Suppressor macrophage treated with lipopolysaccharide for 4 hours (primary cell): Measurements from ENCODE around the gene PALM.
"Not testable (repeated sequence)": the region's sequence is repeated elsewhere in the genome, so short reads cannot be mapped to it uniquely, and the experiment has no call there.

ENCODE experiments used
- DNase-seq: peaks from one replicate; pipeline ENCODE4 v3.0.0-alpha.2; 2020

The PALM gene

DNA sequence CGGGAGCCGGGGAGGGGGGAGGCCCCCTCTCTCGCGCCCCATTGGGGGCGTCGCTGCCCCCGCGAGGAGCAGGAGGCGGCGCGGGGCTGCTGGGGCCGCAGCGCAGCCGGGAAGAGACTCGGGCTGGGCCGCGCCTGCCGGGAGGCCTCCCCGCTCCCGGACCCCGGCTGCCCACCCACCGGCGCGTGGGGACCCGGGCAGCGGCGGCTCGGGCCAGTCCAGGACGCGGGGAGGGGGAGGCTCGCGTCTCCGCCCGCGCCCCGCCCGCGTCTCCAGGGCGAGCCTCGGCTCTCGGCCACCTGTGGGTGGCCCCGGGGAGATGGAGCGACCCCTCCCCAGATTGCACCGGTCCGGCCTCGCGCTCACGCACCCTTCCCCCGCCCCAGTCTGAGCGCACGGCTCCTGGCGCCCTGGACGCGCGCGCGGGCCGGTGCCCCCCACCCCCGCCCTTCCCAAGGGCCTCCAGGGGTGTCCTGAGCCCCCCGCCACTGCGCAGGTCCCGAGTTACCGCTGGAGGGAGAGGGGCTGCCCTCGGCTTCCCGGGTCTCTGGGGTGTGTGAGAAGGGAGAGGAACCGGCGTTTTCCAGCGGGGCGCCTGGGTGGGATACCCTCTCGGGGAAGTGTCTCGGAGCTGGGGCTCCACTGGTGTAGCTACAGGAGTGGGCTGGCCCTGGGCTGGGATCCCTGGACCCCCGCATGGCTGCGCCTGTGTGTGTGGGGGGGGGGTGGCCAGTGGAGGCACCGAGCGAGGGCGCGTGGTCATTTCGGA is 645 bp downstream of the PALM start:
- DNase-seq, result no peak

DNA sequence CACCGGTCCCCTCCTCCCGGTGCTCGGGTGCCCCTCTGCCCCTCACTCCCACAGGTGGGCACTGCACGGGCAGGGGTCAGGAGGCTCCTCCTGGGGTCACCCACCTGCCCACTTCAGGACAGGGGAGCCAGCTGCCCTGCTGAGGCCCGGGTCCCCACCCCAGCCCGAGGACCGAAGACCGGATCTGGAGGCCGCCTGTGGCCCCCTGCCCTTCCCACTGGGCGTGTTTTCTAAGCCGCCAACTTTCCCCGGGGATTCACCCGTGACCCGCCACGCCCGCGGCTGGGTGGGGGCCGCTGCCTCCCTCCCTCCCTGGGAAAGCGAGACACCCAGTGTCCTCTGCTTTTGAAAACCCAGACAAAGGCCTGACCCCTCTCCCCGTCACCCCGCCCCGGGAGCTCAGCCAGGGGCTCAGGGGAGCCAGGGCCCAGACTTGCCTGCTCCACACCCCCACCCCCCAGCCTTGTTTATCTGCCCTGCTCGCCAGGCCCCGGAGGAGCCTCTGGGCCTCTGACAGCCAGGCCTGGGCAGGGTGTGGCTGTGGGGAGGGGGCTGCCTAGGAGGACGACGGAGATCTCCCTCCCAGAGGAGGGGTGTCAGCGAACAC is 1.3 kb downstream of the PALM start:
- no peak for DNase-seq

DNA sequence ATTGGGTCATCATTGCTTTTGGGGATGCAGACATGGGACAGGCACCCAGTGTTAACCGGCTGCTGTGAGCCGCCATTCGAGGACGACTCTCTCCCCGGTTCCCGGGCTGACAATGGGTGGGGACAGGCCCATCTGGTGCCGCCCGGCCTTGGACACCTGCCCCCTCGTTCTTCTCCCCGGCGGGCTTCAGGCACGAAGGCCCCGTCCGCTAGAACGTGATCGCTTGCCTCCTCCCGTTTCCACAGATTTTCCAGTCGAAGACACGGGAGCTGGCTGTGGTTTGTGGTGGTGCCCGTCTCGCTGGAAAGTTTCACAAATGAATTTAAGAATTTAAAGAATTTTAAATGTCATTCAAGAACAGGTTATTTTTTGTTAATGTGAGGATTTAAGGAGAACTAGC is 2.0 kb downstream of the PALM start:
- no peak for DNase-seq

DNA sequence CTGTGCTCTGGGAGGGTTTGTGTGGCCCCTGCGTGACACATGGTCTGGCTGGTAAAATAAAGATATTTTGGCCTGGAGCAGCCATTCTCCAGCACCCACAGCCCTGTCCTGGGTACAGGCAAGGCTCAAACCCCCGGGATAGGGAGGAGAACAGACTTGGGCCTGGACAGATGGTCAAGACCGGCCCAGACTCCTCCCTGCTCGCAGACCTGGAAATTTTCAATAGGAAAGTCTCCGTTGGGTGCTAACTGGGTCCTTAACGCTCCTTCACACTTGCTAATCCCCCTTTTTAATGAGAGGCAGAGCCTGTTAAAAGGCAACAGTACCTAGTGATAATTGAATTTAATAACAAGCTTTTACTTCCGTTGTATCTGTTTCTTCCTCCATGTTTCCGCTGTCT is 2.5 kb downstream of the PALM start:
- no peak for DNase-seq

DNA sequence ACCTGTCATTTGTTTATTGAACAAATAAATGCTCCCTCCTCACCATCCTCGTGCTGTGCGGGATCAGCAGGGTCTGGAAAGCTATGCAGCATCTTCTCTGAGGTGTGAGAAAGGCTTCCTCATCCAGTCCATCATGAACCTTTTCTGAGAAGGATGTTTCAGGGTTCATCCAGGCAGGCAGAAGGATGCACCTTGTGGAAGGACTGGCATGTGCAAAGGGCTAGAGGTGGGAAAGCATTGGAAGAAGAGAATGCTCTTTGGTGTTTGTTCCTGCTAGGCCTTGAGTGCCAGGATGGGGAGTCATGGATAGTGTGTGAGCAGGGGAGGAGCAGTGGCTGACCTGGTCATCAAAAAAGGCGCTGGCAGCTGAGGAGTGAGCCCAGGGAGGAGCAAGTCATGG is 6.6 kb downstream of the PALM start:
- DNase-seq, result no peak

DNA sequence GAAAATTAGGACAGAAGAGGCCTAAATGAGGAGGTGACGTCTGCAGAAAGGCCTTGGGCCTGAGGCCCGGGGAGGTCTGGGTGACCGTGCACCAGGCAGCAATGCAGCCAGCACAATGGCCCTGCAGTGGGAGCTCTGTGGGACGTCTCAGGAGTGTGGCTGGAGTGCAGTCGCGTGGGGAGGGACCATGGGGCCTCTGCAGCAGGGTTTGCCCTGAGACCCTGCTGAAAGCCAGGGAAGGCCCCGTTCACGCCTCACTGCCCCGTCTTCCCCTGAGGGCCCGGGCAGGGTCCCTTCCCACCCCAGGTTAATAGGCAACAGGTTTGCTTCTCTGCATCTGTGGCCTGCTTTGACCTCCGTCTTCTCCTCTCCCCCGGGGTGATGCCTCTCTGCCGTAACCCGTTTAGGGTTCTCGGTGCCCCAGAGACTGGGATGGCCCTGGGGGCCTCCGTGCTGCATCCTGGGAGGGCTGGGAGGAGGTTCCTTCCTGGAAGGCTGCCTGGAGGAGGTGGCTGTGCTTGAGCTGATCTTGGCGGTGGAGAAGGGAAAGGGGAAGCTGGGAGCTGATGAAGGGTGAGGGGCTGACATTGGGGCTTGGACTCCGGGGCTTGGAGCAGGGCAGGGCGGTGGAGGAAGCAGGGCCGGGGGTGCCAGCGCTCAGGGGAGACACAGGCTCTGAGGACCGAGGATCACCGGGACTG is 9.7 kb downstream of the PALM start:
- DNase-seq, result no peak

DNA sequence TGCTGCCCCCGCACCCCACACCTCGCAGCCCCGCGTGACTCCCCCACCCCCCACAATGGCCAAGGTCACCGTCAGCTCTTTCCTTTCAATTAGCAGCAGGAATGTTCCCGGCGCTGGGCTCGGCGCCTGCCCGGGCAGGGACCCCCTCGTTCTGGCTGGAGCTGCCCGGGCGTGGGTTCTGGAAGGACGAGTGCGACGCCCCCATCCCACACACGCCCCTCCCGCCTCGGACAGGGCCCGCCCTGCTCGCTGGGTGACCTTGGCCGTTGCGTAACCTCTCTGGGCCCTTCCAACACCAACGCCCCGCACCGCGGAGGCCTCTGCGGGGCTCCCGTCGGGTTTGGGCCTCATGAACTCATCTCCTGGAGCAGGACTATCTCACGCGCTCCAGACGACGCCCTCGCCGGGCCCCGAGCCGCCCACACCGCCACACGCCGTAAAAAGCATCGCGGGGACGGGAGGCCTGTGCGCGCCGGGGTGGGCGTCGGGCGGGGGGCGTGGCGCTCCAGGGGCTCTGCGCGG is 10.3 kb downstream of the PALM start:
- DNase-seq, result no peak

DNA sequence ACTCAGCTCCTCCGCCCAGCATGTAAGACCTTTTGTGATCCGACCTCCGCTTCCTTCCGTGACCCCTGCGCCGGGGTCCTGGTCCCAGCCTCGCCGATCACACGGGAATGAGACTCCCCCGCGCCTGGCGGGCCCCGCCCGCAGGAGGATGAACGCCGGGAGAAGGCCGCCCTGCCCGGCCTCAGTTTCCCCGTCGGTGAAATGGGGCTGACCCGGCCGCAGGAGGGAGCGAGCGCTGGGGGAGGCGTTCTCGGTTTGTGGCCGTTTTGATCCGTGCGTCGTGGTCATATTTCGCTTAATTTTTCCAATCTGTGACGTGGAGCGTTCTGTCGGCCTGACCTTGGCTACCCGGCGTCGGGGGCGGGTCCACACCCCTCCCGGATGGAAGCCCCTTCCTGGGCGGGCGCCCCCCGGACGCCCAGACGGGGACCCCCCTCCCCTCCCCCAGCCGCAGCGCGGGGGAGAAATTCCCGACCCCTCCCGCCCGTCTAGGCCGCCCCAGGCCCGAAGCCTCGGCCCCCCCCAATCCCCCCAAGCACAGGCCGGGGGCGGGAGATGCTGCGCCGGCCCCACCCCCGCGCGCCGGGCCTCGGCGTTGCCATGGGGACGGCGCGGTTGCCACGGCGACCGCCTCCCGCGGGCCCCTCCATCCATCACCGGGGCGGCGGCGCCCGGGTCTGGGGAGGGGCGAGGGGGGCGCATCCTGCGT is 11.1 kb downstream of the PALM start:
- DNase-seq, result no peak

DNA sequence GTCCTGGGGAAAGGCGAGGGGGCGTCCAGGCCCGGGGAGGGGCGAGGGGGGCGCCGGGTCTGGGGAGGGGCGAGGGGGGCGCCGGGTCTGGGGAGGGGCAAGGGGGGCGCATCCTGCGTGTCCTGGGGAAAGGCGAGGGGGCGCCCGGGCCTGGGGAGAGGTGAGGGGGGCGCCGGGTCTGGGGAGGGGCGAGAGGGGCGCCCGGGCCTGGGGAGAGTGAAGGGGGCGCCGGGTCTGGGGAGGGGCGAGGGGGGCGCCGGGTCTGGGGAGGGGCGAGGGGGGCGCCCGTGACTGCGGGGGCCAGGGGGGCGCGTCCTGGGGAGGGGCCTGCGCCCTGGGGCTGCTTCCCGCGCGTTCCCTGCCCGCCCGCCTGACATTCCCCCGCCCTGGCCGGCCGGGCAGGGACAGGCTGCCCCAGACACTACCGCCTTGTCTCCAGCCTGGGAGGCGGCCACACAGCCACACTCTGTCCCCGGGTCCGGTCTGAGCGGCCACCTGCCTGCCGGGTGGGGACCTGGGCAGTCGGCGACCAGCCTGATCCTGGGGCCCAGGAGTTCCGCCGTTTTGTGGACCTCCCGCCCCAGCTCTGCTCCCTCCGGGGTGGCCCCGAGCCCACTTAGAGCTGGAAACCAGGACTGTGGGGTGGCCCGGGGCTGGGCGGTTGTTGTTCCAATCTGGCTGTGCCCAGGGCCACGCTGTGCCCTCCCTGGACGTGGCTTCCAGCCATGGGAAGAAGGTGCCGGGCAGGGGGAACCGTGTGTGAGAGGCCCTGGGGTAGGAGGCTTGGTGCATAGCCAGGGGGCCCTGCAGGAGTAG is 11.8 kb downstream of the PALM start:
- no peak for DNase-seq

DNA sequence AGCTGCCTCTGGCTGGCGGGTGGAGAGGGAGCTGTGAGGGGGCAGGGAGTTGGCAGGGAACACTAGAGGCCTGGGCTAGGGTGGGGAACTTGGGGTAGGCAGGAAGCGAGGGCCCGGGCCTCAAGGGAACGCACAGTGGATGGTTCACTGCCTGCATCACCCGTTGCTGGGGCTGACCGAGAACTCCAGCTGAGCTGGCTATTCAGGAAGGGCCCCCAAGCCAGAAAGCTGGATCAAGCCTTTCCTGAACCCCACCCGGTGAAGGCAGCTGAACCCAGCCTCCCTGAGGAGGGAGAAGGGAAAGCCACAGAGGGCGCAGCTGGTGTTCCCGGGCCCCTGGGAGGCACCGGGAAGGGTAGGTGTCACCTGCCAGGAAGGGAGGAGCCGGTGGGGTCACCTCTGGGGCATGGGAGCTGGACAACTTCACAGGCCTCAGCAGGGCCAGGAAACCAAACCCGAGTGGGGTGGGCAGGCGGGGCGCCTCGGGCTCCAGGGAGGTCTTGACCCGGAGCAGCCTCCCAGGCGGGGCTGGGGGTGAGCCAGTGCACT is 13.9 kb downstream of the PALM start:
- DNase-seq, result no peak

DNA sequence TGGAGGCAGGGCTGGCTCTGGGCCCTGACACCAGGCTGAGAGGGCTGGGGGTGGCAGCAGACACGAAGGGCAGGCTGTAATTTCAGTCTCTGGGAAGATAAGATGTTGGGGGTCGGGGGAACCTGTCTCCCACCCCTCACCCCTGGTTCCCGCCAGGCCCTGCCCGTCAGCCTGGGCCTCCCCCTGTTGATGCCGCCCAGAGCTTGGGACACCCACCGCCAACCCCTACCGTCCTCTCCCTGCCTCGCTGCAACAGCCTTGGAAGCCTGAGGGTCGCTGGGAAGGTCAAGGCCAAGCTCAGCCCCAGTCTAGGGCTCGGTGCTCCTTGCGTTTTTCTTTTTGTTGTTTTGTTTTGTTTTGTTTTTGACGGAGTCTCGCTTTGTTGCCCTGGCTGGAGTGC is 14.5 kb downstream of the PALM start:
- DNase-seq, result no peak

DNA sequence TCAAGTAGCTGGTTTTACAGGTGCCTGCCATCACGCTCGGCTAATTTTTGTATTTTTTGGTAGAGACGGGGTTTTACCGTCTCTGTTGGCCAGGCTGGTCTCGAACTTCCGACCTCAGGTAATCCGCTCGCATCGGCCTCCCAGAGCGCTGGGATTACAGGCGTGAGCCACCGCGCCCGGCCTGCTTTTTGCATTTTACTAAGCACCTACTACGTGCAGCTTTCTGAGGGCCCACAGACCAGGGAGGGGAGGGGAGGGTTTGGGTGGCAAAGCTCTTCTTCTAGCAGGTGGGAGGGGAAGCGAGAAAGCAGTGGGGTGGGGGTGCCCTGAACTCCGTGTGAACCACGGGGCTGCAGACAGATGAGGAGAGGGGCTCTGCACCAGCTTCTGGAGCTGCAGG is 15.0 kb downstream of the PALM start:
- no peak for DNase-seq

DNA sequence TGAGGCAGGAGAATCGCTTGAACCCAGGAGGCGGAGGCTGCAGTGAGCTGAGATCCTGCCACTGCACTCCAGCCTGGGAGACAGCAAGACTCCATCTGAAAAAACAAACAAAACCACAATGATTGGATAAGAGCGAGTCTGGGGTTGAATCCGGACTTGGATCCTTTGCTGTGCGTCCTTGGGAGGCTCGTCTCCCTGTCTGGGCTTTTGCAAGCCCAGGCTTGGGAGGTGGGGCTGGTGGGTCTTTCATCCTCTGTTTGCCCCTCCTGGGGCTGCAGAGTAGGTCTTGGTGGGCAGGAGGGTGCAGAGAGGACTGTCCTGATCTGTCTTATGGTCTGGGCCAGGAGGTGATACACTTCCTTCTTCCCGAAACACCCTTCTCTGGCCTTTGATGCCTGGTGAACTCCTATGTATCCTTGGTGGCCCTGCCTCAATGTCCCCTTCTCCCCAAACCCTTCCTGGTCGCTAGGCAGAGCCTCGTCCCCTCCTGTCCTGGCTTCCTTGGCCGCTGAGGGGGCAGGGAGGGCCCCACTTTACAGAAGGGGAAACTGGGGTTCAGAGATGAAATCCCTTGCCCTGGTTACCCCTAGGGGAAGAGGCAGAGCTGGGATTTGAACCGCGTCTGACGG is 16.8 kb downstream of the PALM start:
- no peak for DNase-seq

DNA sequence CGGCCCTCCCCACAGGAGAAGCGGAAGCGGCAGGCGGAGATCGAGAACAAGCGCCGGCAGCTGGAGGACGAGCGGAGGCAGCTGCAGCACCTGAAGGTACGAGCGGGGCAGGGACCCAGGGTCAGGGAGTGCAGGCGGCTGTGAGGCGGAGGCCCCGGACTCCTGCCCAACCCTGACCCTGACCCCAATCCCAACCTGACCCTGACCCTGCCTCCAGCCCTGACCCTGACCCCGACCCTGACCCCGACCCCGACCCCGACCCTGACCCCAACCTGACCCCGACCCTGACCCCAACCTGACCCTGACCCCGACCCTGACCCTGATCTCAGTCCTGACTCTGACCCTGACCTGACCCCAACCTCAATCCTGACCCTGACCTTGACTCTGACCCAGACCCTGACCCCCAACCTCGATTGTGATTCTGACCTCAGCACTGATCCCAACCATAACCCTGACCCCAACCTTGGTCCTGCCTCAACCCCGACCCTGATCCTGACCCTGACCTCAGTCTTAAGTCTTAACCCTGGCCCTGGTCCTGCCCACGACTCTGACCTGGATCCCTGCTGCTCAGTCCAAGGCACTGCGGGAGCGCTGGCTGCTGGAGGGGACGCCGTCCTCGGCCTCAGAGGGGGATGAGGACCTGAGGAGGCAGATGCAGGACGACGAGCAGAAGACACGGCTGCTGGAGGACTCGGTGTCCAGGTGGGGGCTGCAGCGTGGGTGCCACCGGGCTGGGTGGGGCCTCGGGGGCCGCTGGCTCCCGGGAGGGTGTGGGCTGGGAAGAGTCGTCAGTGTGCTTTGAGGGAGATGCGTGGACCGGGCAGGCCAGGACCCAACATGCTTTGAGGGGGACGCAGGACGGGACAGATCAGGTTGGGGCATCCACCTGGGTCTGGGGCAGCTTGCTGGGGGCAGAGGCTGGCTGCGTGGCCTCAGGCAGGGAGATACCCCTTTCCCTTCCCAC is 18.5 kb downstream of the PALM start:
- DNase-seq, result no peak

DNA sequence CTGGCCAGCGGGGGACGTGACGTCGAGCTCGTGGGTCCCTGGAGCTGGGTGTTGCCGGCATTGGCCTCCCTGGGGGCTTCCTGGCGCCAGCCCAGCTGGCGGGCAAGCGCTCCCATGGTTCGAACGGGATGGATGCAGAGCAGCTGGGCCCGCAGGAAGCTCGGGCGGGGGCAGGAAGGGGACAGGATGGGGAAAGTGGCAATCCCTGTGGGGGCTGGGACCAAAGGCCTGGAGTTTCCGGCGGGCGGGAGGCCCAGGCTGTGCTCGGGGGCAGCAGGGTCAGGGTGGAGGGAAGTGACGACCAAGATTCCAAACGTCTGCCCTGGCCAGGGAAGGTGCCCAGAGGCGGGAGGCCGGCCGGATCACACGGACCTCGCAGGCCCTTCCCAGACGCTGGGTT is 19.3 kb downstream of the PALM start:
- no peak for DNase-seq

DNA sequence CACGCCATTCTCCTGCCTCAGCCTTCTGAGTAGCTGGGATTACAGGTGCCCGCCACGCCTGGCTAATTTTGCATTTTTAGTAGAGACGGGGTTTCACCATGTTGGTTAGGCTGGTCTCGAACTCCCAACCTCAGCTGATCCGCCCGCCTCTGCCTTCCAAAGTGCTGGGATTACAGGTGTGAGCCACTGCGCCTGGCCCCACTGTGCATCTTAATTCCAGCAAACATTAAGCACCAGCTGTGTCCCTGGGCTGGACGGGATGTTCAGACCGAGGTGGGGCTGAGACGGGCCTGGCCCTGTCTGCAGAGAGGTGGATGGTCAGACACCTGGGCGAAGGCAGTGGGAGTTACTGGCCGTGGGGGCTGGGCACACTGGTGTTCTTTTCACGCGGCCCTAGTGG is 20.8 kb downstream of the PALM start:
- DNase-seq, result not testable (repeated sequence)

DNA sequence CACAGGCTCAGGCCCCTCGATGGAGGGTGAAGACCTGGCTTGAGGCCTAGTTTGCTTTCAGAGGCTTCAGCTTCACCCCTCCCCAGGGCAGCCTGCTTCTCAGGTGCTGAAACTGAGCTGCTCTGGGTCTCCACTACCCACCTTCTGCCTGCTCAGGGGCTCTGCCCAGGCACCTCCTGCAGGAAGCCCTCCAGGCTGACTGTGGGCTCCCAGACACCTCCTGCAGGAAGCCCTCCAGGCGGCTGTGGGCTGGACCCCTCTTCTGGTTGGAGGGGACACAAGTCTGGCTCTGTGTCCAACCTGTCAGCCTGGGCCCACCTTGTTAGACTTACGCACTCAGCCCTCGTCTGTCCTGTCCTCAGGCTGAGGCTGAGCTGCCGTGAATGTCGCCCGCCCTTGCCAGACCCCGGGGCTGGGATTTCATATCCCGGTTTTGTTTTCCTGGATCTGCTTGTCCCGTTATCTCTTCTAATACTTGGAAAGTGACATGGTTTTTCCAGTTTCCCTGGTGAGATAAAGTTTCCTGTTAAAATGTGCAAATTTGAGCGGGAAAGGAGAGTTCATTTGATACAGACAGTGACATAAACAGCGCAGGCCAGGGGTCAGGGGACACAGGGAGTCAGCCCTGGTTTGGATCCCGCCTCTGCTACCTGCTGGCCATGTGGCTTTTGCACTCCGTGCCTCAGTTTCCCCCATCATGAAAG is 21.4 kb downstream of the PALM start:
- DNase-seq, result no peak

DNA sequence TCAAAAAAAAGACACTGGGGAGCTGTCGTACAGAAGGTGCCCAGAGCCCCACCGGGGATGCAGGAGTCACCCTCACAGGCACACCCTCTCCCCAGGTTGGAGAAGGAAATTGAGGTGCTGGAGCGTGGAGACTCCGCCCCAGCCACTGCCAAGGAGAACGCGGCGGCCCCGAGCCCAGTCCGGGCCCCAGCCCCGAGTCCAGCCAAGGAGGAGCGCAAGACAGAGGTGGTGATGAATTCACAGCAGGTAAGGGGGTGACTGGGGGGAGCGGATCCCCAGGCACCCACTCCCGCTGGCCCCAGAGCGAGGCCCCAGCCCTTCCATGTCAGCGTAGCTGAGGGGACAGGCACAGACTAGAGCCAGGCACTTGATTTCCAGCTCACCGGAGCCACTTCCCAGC is 22.3 kb downstream of the PALM start:
- DNase-seq, result no peak

DNA sequence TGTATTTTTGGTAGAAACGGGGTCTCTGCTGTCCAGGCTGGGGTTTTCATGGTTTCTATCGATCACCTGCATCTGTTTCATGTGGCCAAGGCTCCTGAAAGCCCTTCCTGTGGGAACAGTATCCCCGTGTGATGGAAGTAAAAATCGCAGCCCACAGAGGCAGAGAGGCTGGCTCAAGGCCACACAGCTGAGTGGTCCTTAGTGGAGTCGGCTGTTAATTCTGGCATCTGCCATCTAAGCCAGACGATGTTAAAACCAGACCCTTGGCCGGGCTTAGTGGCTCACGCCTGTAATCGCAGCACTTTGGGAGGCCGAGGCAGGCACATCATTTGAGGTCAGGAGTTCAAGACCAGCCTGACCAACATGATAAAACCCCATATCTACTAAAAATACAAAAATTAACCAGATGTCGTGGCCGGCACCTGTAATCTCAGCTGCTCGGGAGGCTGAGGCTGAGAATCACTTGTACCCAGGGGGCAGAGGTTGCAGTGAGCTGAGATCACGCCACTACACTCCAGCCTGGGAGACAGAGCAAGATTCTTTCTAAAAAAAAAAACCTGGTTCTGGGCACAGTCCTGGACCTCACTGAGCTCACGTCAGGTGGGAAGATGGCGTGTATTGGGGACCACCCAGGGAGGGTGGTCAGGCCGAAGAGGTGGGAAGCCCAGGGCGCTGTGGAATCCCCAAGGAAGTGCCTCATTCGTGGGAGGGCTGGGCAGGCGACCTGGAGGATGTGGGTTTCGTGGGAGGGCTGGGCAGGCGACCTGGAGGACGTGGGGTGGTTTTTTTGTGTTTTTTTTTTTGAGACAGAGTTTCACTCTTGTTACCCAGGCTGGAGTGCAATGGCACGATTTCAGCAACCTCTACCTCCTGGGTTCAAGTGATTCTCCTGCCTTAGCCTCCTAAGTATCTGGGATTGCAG is 23.7 kb downstream of the PALM start:
- no peak for DNase-seq
